HL-60 (cell line): ENCODE data around the gene WWC1.

Source experiments
- POLR2AphosphoS5 ChIP-seq: IDR thresholded peaks from 2 replicates; pipeline ENCODE4 v1.6.1; 2012; ENCODE audit warnings: low read depth
- TF ChIP-seq, protein P1 (sequence below): IDR thresholded peaks from one replicate; pipeline ENCODE4 v1.5.1; 2011; ENCODE audit warnings: low read length, control low read depth, inconsistent platforms; ENCODE audit not compliant: insufficient read depth

DNA sequence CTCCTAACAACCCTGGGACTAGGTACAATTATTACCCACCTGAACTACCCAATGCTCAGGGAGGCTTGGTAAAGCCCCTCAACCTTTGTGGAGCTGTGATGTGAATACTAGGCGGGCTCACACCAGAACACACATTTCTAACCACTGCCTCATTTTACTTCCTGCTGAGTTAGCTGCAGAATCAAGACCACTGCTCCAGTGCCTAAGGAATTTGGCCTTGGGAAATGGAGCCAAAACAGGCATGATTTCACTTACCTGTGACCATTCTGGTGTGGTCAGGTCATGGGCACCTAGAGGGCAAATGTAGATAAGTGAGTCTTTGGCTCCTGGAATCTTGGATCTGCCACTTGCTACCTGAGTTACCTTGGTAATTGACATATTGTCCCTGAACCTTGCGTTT lies 5.2 kb downstream of the WWC1 start:
- TF ChIP-seq, protein P1, sequence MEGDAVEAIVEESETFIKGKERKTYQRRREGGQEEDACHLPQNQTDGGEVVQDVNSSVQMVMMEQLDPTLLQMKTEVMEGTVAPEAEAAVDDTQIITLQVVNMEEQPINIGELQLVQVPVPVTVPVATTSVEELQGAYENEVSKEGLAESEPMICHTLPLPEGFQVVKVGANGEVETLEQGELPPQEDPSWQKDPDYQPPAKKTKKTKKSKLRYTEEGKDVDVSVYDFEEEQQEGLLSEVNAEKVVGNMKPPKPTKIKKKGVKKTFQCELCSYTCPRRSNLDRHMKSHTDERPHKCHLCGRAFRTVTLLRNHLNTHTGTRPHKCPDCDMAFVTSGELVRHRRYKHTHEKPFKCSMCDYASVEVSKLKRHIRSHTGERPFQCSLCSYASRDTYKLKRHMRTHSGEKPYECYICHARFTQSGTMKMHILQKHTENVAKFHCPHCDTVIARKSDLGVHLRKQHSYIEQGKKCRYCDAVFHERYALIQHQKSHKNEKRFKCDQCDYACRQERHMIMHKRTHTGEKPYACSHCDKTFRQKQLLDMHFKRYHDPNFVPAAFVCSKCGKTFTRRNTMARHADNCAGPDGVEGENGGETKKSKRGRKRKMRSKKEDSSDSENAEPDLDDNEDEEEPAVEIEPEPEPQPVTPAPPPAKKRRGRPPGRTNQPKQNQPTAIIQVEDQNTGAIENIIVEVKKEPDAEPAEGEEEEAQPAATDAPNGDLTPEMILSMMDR = no peak
- TF ChIP-seq POLR2AphosphoS5 = no peak
